K562 (cell line): Measurements from ENCODE around the gene MALAT1. TPM values are rescaled to one million over a fixed set of nuclear protein-coding genes. Genes with fewer than 3 reads are reported as not detected.

ENCODE experiments used
- CEBPB ChIP-seq: fragments of 450-650 bp; IDR thresholded peaks from 2 replicates; pipeline ENCODE4 v1.6.1; 2016; ENCODE audit warnings: missing genetic modification characterization, missing compliant biosample characterization
- FOSL1 ChIP-seq: fragments of 200-800 bp; sonication (Bioruptor generic); conservative IDR thresholded peaks from 2 replicates; pipeline ENCODE4 v1.6.1; 2016; ENCODE audit warnings: missing genetic modification characterization, missing compliant biosample characterization
- HMGXB4 ChIP-seq: sonication (generic); formaldehyde crosslinking; IDR thresholded peaks from 2 replicates; pipeline ENCODE4 v1.8.1; 2023; ENCODE audit warnings: mild to moderate bottlenecking, missing genetic modification reagents
- PRMT5 ChIP-seq: sonication (generic); formaldehyde crosslinking; IDR thresholded peaks from 2 replicates; pipeline ENCODE4 v1.5.0; 2020; ENCODE audit warnings: missing genetic modification reagents
- RERE ChIP-seq: sonication (generic); formaldehyde crosslinking; IDR thresholded peaks from 2 replicates; pipeline ENCODE4 v1.8.0; 2023; ENCODE audit warnings: missing genetic modification reagents, mild to moderate bottlenecking, borderline replicate concordance
- SNIP1 ChIP-seq: fragments of 450-650 bp; IDR thresholded peaks from 2 replicates; pipeline ENCODE4 v1.7.1; 2017; ENCODE audit warnings: low read depth, mild to moderate bottlenecking
- ZNF140 ChIP-seq: fragments of 250-450 bp; sonication (Bioruptor Pico); IDR thresholded peaks from 2 replicates; pipeline ENCODE4 v1.8.0; 2021; ENCODE audit warnings: moderate library complexity, mild to moderate bottlenecking, inconsistent platforms
- ZNF551 ChIP-seq: fragments of 250-450 bp; sonication (Bioruptor Pico); IDR thresholded peaks from 2 replicates; pipeline ENCODE4 v1.5.0; 2021; ENCODE audit warnings: mild to moderate bottlenecking, moderate library complexity
- polyA plus RNA-seq, 8 experiments: library from polyadenylated mRNA; depleted of rRNA in 4 of 8; stranded (reverse) in 5 of 8; unstranded in 3 of 8; fragments of >200 nt; fragmentation: Nextera tagmentation in 2 of 8; fragmentation: Illumina TruSeq in 1 of 8; extraction: Ambion mirVana in 2 of 8; extraction: Trizol in 1 of 8; gene quantifications; 2 replicates each; pipeline versions ENCODE4 v1.2.1 to v1.2.3, GENCODE V29; 2011 to 2014; ENCODE audit warnings: inconsistent platforms in 1 of 8, missing spikeins in 1 of 8
- total RNA-seq, 7 experiments: library from RNA; depleted of rRNA in 6 of 7; stranded (reverse); fragments of >200 nt in 6 of 7; fragmentation: Illumina TruSeq in 2 of 7; extraction: Trizol in 2 of 7; gene quantifications; 2 replicates each; pipeline versions ENCODE4 v1.2.1 to v1.2.3, GENCODE V29; 2011 to 2021; ENCODE audit warnings: low replicate concordance in 1 of 7
- TF ChIP-seq, protein P1 (sequence below), 3 experiments: fragments of 200-800 bp in 1 of 3; sonication (Bioruptor generic) in 1 of 3; sonication (generic) in 1 of 3; formaldehyde crosslinking in 1 of 3; IDR thresholded peaks; 2 replicates each; pipeline versions ENCODE4 v1.6.1 to v1.8.0; 2016 to 2022; ENCODE audit warnings: mild to moderate bottlenecking in 2 of 3, missing compliant biosample characterization in 2 of 3, missing genetic modification characterization in 2 of 3, missing genetic modification reagents in 1 of 3
- TF ChIP-seq, protein P2 (sequence below): sonication (generic); formaldehyde crosslinking; IDR thresholded peaks from 2 replicates; pipeline ENCODE4 v1.8.1; 2023; ENCODE audit warnings: mild to moderate bottlenecking, missing genetic modification reagents, moderate library complexity
- TF ChIP-seq, protein P3 (sequence below), 2 experiments: fragments of 450-650 bp; IDR thresholded peaks; 2 replicates each; pipeline ENCODE4 v1.6.1; 2018; ENCODE audit warnings: mild to moderate bottlenecking in 2 of 2, low read depth in 1 of 2; ENCODE audit not compliant: partially characterized antibody in 2 of 2

MALAT1 gene
- total and polyA plus RNA-seq, 9 of the 15 experiments (the other 6 are each of a cell fraction or from before 2014, with no cell fraction given) = 363 to 8,715 (median 2,351) TPM

DNA sequence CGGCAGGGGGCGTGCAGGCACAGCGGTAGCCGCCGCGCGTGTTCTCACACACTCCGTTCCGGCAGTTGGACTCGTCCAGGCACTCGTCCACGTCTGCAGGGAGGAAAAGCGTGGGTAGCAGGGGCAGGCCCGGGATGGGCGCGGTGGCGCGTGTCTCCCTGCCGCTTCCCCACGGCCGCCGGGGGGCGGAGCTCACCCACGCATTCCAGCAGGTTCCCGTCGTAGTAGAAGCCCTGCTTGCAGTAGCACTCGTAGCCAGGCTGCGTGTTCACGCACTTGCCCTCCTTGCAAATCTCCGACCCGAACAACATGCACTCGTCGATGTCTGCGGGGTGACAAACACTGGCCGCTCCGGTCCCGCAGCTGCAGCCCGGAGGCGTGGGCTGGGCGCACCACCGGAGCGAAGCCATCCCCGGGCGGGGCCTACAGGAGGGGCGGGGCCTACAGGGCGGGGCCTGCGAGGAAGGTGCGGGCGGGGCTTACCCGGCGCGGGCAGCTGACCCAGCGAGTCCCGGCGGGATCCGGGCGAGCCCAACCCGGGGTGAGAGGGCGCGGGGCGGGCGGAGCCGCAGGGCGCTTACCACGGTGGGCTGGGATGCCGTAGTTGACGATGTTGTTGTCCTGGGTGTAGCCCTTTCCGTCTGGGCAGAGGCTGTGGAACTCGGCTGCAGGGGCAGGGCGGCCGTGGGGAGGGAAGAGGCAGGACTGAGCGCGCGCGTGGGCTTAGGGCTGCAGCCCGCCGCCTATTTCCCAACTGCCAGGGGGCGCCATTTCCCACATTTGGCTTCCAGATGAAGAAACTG, 41.6 kb downstream of the MALAT1 start (continued):
- TF ChIP-seq, protein P1, sequence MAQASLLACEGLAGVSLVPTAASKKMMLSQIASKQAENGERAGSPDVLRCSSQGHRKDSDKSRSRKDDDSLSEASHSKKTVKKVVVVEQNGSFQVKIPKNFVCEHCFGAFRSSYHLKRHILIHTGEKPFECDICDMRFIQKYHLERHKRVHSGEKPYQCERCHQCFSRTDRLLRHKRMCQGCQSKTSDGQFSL (CRISPR knock-in tag; IDR thresholded peaks at IDR 0.05) = no peak
- TF ChIP-seq, protein P1 (tag; IDR thresholded peaks at IDR 0.05) = no peak
- no peak for TF ChIP-seq ZNF551 (CRISPR knock-in tag)
- no peak for TF ChIP-seq PRMT5 (CRISPR knock-in tag)
- peak; percentile 67; the same call in 1 of the 2 replicates for TF ChIP-seq SNIP1
- no peak for TF ChIP-seq HMGXB4 (CRISPR knock-in tag)
- no peak for TF ChIP-seq ZNF140 (CRISPR knock-in tag)
- peak; percentile 29 for TF ChIP-seq FOSL1 (tag)
- TF ChIP-seq CEBPB (tag) = peak; percentile 69
- TF ChIP-seq, protein P2, sequence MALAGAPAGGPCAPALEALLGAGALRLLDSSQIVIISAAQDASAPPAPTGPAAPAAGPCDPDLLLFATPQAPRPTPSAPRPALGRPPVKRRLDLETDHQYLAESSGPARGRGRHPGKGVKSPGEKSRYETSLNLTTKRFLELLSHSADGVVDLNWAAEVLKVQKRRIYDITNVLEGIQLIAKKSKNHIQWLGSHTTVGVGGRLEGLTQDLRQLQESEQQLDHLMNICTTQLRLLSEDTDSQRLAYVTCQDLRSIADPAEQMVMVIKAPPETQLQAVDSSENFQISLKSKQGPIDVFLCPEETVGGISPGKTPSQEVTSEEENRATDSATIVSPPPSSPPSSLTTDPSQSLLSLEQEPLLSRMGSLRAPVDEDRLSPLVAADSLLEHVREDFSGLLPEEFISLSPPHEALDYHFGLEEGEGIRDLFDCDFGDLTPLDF (CRISPR knock-in tag) = peak; percentile 81; the same call in 1 of the 2 replicates
- no peak for TF ChIP-seq RERE (CRISPR knock-in tag)
- TF ChIP-seq, protein P3, sequence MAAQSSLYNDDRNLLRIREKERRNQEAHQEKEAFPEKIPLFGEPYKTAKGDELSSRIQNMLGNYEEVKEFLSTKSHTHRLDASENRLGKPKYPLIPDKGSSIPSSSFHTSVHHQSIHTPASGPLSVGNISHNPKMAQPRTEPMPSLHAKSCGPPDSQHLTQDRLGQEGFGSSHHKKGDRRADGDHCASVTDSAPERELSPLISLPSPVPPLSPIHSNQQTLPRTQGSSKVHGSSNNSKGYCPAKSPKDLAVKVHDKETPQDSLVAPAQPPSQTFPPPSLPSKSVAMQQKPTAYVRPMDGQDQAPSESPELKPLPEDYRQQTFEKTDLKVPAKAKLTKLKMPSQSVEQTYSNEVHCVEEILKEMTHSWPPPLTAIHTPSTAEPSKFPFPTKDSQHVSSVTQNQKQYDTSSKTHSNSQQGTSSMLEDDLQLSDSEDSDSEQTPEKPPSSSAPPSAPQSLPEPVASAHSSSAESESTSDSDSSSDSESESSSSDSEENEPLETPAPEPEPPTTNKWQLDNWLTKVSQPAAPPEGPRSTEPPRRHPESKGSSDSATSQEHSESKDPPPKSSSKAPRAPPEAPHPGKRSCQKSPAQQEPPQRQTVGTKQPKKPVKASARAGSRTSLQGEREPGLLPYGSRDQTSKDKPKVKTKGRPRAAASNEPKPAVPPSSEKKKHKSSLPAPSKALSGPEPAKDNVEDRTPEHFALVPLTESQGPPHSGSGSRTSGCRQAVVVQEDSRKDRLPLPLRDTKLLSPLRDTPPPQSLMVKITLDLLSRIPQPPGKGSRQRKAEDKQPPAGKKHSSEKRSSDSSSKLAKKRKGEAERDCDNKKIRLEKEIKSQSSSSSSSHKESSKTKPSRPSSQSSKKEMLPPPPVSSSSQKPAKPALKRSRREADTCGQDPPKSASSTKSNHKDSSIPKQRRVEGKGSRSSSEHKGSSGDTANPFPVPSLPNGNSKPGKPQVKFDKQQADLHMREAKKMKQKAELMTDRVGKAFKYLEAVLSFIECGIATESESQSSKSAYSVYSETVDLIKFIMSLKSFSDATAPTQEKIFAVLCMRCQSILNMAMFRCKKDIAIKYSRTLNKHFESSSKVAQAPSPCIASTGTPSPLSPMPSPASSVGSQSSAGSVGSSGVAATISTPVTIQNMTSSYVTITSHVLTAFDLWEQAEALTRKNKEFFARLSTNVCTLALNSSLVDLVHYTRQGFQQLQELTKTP (IDR thresholded peaks at IDR 0.05; ENCODE audit: low read depth in 1 of 2, partially characterized antibody in 2 of 2) = no peak
